NCI-H69 (cell line): ENCODE data around the gene FOSL1.
"Not testable (repeated sequence)": the region's sequence is repeated elsewhere in the genome, so short reads cannot be mapped to it uniquely, and the experiment has no call there.

Source experiments
- DNase-seq: peaks from one replicate; lab custom pipeline; 2025; lab: John Stamatoyannopoulos, UW

The FOSL1 gene

GRCh38 chr11:65852508-65853245 lies 47.5 kb downstream of the FOSL1 start:
- DNase-seq = no peak

GRCh38 chr11:65851811-65852507 lies 48.2 kb downstream of the FOSL1 start:
- DNase-seq = no peak

GRCh38 chr11:65851083-65851579 lies 49.1 kb downstream of the FOSL1 start:
- peak; percentile 31 for DNase-seq

- no peak for DNase-seq
Measured at GRCh38 chr11:65850217-65851082, 49.7 kb downstream of the FOSL1 start.

- DNase-seq = no peak
Measured at GRCh38 chr11:65849771-65850216, 50.4 kb downstream of the FOSL1 start.

GRCh38 chr11:65849366-65849765 lies 50.8 kb downstream of the FOSL1 start:
- no peak for DNase-seq

GRCh38 chr11:65848693-65849092 lies 51.5 kb downstream of the FOSL1 start:
- not testable (repeated sequence) for DNase-seq

- DNase-seq = no peak
Measured at GRCh38 chr11:65847746-65848145, 52.4 kb downstream of the FOSL1 start.

GRCh38 chr11:65844231-65844872 lies 55.8 kb downstream of the FOSL1 start:
- DNase-seq = no peak

- no peak for DNase-seq
Measured at GRCh38 chr11:65843811-65844210, 56.4 kb downstream of the FOSL1 start.

- DNase-seq = no peak
Measured at GRCh38 chr11:65842144-65842543, 58.0 kb downstream of the FOSL1 start.
